SK-N-SH treated with all-trans-retinoic acid at 6 μM for 48 hours (cell line): ENCODE measurements around the gene PTPMT1.
"Not testable (repeated sequence)": the region's sequence is repeated elsewhere in the genome, so short reads cannot be mapped to it uniquely, and the experiment has no call there.

Experiments used
- ATAC-seq: fragments of 200-7000 bp; cut with Tn5 transposase; 3 replicates; pipeline ENCODE4 v1.9.1; 2020; ENCODE audit warnings: mild to moderate bottlenecking, moderate library complexity
- ARNTL ChIP-seq: fragments of 450-650 bp; formaldehyde crosslinking; IDR thresholded peaks from 2 replicates; pipeline ENCODE4 v1.5.0; 2020; ENCODE audit warnings: low read depth, mild to moderate bottlenecking, moderate library complexity, borderline replicate concordance
- BACH2 ChIP-seq: fragments of 250-450 bp; sonication (Bioruptor Pico); IDR thresholded peaks from 2 replicates; pipeline ENCODE4 v1.9.0; 2021; ENCODE audit warnings: mild to moderate bottlenecking, borderline replicate concordance
- CSDC2 ChIP-seq: fragments of 250-450 bp; sonication (Bioruptor Pico); IDR thresholded peaks from 2 replicates; pipeline ENCODE4 v1.5.0; 2020; ENCODE audit warnings: mild to moderate bottlenecking, moderate library complexity
- CSRNP3 ChIP-seq: fragments of 250-450 bp; sonication (Bioruptor Pico); IDR thresholded peaks from 2 replicates; pipeline ENCODE4 v1.5.1; 2021; ENCODE audit warnings: mild to moderate bottlenecking, moderate library complexity
- GLIS3 ChIP-seq: fragments of 250-450 bp; sonication (Bioruptor Pico); IDR thresholded peaks from 2 replicates; pipeline ENCODE4 v1.5.0; 2020; ENCODE audit warnings: mild to moderate bottlenecking, moderate library complexity
- ISL1 ChIP-seq: fragments of 250-450 bp; sonication (Bioruptor Pico); IDR thresholded peaks from 2 replicates; pipeline ENCODE4 v2.1.2; 2022; ENCODE audit warnings: mild to moderate bottlenecking, moderate library complexity
- OSR1 ChIP-seq: fragments of 250-450 bp; sonication (Bioruptor Pico); IDR thresholded peaks from 2 replicates; pipeline ENCODE4 v1.8.0; 2022; ENCODE audit warnings: moderate library complexity, mild to moderate bottlenecking, inconsistent platforms
- PATZ1 ChIP-seq: fragments of 250-450 bp; sonication (Bioruptor Pico); IDR thresholded peaks from 2 replicates; pipeline ENCODE4 v1.8.0; 2020; ENCODE audit warnings: mild to moderate bottlenecking, moderate library complexity, borderline replicate concordance
- POU6F1 ChIP-seq: fragments of 250-450 bp; sonication (Bioruptor Pico); IDR thresholded peaks from 2 replicates; pipeline ENCODE4 v1.8.0; 2021; ENCODE audit warnings: low read depth, mild to moderate bottlenecking, moderate library complexity, borderline replicate concordance
- RARB ChIP-seq: fragments of 250-450 bp; sonication (Bioruptor Pico); IDR thresholded peaks from 2 replicates; pipeline ENCODE4 v1.8.0; 2021; ENCODE audit warnings: mild to moderate bottlenecking, moderate library complexity
- SNAI2 ChIP-seq: fragments of 250-450 bp; sonication (Bioruptor Pico); IDR thresholded peaks from 2 replicates; pipeline ENCODE4 v1.5.0; 2020; ENCODE audit warnings: mild to moderate bottlenecking, moderate library complexity
- TCF4 ChIP-seq: fragments of 250-450 bp; sonication (Bioruptor Pico); IDR thresholded peaks from 2 replicates; pipeline ENCODE4 v1.8.0; 2021; ENCODE audit warnings: mild to moderate bottlenecking, moderate library complexity, borderline replicate concordance
- TSHZ2 ChIP-seq: fragments of 250-450 bp; sonication (Bioruptor Pico); IDR thresholded peaks from 2 replicates; pipeline ENCODE4 v1.5.0; 2020; ENCODE audit warnings: mild to moderate bottlenecking, moderate library complexity
- ZC3H10 ChIP-seq: fragments of 250-450 bp; sonication (Bioruptor Pico); IDR thresholded peaks from 2 replicates; pipeline ENCODE4 v1.5.1; 2021; ENCODE audit warnings: mild to moderate bottlenecking, moderate library complexity
- ZFP3 ChIP-seq: fragments of 250-450 bp; sonication (Bioruptor Pico); IDR thresholded peaks from 2 replicates; pipeline ENCODE4 v1.5.0; 2020; ENCODE audit warnings: mild to moderate bottlenecking, moderate library complexity
- ZNF565 ChIP-seq: fragments of 450-650 bp; formaldehyde crosslinking; conservative IDR thresholded peaks from 2 replicates; pipeline ENCODE4 v1.5.0; 2020; ENCODE audit warnings: low read depth, mild to moderate bottlenecking, moderate library complexity

Gene PTPMT1

DNA sequence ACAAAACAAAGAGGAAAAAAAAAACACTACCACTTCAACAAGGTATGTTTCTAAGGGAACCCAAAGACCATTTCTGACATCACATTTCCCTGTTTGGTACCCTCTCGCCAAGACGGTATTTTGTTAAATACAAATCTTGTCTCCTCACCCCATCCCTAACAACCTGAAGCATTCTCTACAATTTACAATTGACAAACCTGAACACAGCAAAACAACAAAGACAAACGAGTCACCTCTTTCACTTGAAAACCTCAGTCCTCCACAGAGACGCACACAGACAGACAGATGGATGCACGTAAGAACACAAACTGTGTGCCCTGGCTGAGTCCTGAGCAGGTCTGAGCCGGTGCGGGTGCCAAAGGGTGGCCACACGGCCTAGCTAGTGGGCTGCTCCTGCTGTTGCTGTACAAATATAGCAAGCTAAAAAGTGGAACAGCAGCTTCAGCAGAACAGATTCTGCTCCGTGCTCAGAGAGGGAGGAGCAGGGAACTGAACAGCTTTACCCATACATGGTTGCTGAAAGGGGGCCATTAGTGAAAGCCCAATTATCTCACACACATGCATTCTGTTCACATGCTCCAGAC, 41.0 kb upstream of the PTPMT1 start:
- TF ChIP-seq PATZ1 (CRISPR knock-in tag) = no peak
- TF ChIP-seq ZNF565 (CRISPR knock-in tag) = no peak
- no peak for TF ChIP-seq RARB (CRISPR knock-in tag)
- no peak for TF ChIP-seq GLIS3 (CRISPR knock-in tag)
- TF ChIP-seq TCF4 (CRISPR knock-in tag) = no peak
- no peak for TF ChIP-seq CSDC2 (CRISPR knock-in tag)
- peak; percentile 39 for ATAC-seq

- not testable (repeated sequence) for ATAC-seq
These were observed 39.4 kb upstream of the PTPMT1 start for GRCh38 chr11:47526032-47526431.

DNA sequence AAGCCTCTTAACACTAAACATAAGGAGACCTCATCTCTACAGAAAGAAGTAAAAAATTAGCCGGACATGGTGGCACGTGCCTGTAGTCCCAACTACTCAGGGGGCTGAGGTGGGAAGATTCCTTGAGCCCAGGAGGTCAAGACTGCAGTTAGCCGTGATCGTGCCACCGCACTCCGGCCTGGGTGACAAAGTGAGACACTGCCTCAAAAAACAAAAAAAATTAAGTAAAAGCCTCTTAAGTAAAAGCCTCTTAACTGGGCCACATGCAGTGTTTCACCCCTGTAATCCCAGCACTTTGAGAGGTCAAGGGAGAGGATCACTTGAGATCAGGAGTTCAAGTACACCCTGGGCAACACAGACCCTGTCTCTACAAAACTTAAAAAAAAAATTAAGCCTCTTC, 38.2 kb upstream of the PTPMT1 start:
- ATAC-seq = no peak
- TF ChIP-seq ZC3H10 (CRISPR knock-in tag) (no peak), RARB (CRISPR knock-in tag) (no peak), CSDC2 (CRISPR knock-in tag) (no peak), CSRNP3 (CRISPR knock-in tag) (no peak), ISL1 (CRISPR knock-in tag) (no peak)
- TF ChIP-seq, all 23 proteins: peak for 0

- ATAC-seq = no peak
- TF ChIP-seq CSDC2 (CRISPR knock-in tag) = no peak
- no peak for TF ChIP-seq CSRNP3 (CRISPR knock-in tag)
- TF ChIP-seq ISL1 (CRISPR knock-in tag) = no peak
- no peak for TF ChIP-seq SNAI2 (CRISPR knock-in tag)
- no peak for TF ChIP-seq OSR1
- TF ChIP-seq BACH2 (CRISPR knock-in tag) = no peak
- no peak for TF ChIP-seq ZC3H10 (CRISPR knock-in tag)
- TF ChIP-seq TCF4 (CRISPR knock-in tag) = no peak
- no peak for TF ChIP-seq TSHZ2 (CRISPR knock-in tag)
- no peak for TF ChIP-seq RARB (CRISPR knock-in tag)
- no peak for TF ChIP-seq POU6F1 (CRISPR knock-in tag)
- TF ChIP-seq ZNF565 (CRISPR knock-in tag) = no peak
- no peak for TF ChIP-seq ZFP3 (CRISPR knock-in tag)
- no peak for TF ChIP-seq ARNTL (CRISPR knock-in tag)
- TF ChIP-seq, all 23 proteins: peak for 0
These were observed 35.4 kb upstream of the PTPMT1 start for GRCh38 chr11:47529951-47530350.

- not testable (repeated sequence) for ATAC-seq
These were observed 34.7 kb upstream of the PTPMT1 start for GRCh38 chr11:47530721-47531120.
